Caco-2 (cell line): ENCODE results near the gene HCFC1R1. TPM values are rescaled to one million over a fixed set of nuclear protein-coding genes. Genes with fewer than 3 reads are reported as not detected.

Experiments used
- BruUV-seq: library from RNA; stranded (reverse); fragments of 400-500 nt; replicated peaks from 2 replicates; lab custom pipeline; 2021; lab: Mats Ljungman, UMichigan
- CTCF ChIA-PET: fragments of 300-600 bp; sonication (Branson Sonifier 250); formaldehyde crosslinking; loops from one replicate; lab custom pipeline; 2022; ENCODE audit warnings: antibody characterized with exemption; lab: Charles Lee
- POLR2A ChIA-PET: fragments of 300-600 bp; sonication (Branson Sonifier 250); formaldehyde crosslinking; loops from one replicate; lab custom pipeline; 2022; ENCODE audit warnings: antibody characterized with exemption; lab: Charles Lee
- DNase-seq, 2 experiments: peaks; one replicate each; pipeline versions ENCODE4 v3.0.0 to v3.0.0-alpha.2; 2020 to 2022
- H3K27me3 ChIP-seq: replicated peaks from 2 replicates; pipeline ENCODE4 v1.6.0; 2011; ENCODE audit warnings: low read length; ENCODE audit not compliant: control insufficient read depth, insufficient read depth
- H3K36me3 ChIP-seq: 2 replicates; pipeline ENCODE4 v1.5.1; 2011; ENCODE audit warnings: low read length; ENCODE audit not compliant: control insufficient read depth, insufficient read depth
- H3K4me1 ChIP-seq: fragments of 250-450 bp; sonication (Bioruptor Pico); 2 replicates; pipeline ENCODE4 v1.5.1; 2020; ENCODE audit warnings: mild to moderate bottlenecking
- H3K4me3 ChIP-seq: 2 replicates; pipeline ENCODE4 v1.5.1; 2011; ENCODE audit warnings: low read depth, mild to moderate bottlenecking, control low read depth, low read length
- H3K9me3 ChIP-seq: fragments of 250-450 bp; sonication (Bioruptor Pico); 2 replicates; pipeline ENCODE4 v1.5.1; 2020; ENCODE audit warnings: mild to moderate bottlenecking, moderate library complexity
- H3K27ac Mint-ChIP-seq: one replicate; pipeline ENCODE4 v1.8.0; 2022; ENCODE audit warnings: mixed read lengths; ENCODE audit not compliant: unreplicated experiment
- H3K27me3 Mint-ChIP-seq: one replicate; pipeline ENCODE4 v1.8.0; 2022; ENCODE audit warnings: mixed read lengths; ENCODE audit not compliant: insufficient read depth, unreplicated experiment
- H3K36me3 Mint-ChIP-seq: one replicate; pipeline ENCODE4 v1.8.0; 2022; ENCODE audit warnings: mild to moderate bottlenecking, mixed read lengths; ENCODE audit not compliant: insufficient read depth, unreplicated experiment
- H3K4me1 Mint-ChIP-seq: one replicate; pipeline ENCODE4 v1.8.0; 2022; ENCODE audit warnings: low read depth, mixed read lengths; ENCODE audit not compliant: unreplicated experiment
- H3K4me3 Mint-ChIP-seq: one replicate; pipeline ENCODE4 v1.8.0; 2022; ENCODE audit warnings: mild to moderate bottlenecking, moderate library complexity, mixed read lengths; ENCODE audit not compliant: unreplicated experiment
- H3K9me3 Mint-ChIP-seq: one replicate; pipeline ENCODE4 v1.8.0; 2022; ENCODE audit warnings: mixed read lengths; ENCODE audit not compliant: unreplicated experiment
- CTCF ChIP-seq, 2 experiments: fragments of 200-600 bp in 1 of 2; IDR thresholded peaks; 1 replicate in 1 of 2; 2 replicates in 1 of 2; pipeline versions ENCODE4 v1.5.1 to v1.8.0; 2011 to 2022; ENCODE audit warnings: antibody characterized with exemption in 1 of 2, control low read depth in 1 of 2, inconsistent platforms in 1 of 2, low read depth in 1 of 2, low read length in 1 of 2, mild to moderate bottlenecking in 1 of 2, moderate library complexity in 1 of 2; ENCODE audit not compliant: insufficient read depth in 1 of 2, severe bottlenecking in 1 of 2, unreplicated experiment in 1 of 2
- intact Hi-C: fragments of 100-400 bp; cut with micrococcal nuclease; formaldehyde crosslinking; loops from one replicate; pipeline ENCODE4 v1.10.0; 2022; ENCODE audit not compliant: unreplicated experiment
- total RNA-seq: library from RNA; stranded (reverse); gene quantifications from 2 replicates; pipeline ENCODE4 v1.2.3, GENCODE V29; 2022

HCFC1R1 gene
- total RNA-seq, 1 experiment from 2014 or later = 44.9 TPM

DNA sequence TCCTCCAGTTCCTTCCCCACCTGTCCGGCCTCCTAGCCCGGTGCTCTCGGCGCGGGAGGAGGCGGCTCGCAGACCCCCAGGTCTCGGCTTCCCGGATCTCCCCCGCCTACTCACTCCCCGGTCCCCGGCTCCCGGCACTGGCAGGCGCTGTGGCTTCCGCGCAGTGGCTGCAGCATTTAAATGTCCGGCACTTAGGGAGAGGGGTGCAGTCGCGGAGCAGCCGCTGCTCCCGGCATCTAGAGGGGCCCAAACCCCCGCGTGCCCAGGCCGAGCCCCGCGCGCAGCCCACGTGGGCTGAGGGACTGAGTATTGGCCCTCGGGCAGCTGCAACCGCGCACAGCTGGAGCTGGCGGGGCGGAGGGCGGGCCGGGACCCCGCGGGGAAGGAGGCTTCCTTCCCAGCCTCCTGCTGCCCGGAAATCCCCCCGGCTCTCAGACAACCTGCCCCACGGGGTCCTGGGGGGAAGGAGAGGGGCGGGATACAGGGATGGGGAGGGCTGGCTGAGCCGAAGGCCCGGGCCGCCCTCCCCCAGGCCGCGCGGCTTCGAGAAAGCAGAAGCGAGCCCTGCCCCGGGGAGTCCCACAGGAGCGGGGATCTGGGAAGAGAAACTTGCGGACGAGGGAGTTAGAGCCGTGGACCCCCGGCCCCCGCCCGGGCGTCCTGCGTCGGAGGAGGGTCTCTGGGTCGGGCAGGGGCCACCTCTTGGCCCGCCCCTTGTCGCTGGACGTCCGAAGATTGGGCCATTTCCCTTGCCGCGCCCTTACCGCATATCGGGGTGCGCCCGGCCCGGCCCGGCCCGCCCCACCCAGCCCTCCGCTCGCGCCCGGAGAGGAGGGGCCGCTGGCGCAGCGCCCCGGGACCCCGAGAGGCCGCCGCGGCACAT lies 22.3 kb upstream of the HCFC1R1 start, which contains the start of gene MMP25:
Gene MMP25 (plus strand): TSS at position 804 of the 883 bp plus-strand sequence. CDS start 357 bp downstream, outside the sequence.
- TF ChIP-seq CTCF (IDR thresholded peaks at IDR 0.05; ENCODE audit: insufficient read depth in 1 of 2, low read depth in 1 of 2, low read length in 1 of 2, severe bottlenecking in 1 of 2, unreplicated experiment in 1 of 2) = no peak
- Mint-ChIP-seq H3K27ac (no peak within 1 kb of the TSS), H3K36me3 (no peaks in the 10 kb centered on the region), H3K9me3 (no peaks in the 10 kb centered on the region), H3K27me3 (peaks cover 4% of the 10 kb centered on the region), H3K4me1 (no peaks in the 10 kb centered on the region), H3K4me3 (peak within 1 kb of the TSS; percentile 61)
- Histone ChIP-seq H3K4me3 (peak within 1 kb of the TSS; percentile 45), H3K36me3 (no peaks in the 10 kb centered on the region), H3K9me3 (no peaks in the 10 kb centered on the region), H3K27me3 (no peaks in the 10 kb centered on the region; the same call in 1 of the 2 replicates), H3K4me1 (no peaks in the 10 kb centered on the region)
- ChIA-PET POLR2A (no interaction called here), CTCF (interaction anchor here (1.0 to 2.7 kb wide), 3 partner anchors 12 to 14 kb away, joined by 3 to 18 read pairs (median 4); no protein-coding TSS in a partner anchor)
- BruUV-seq = no TSS peak
- intact Hi-C loops = no loop called here
- DNase-seq = no peak

- Histone ChIP-seq H3K9me3 (no peaks in the 10 kb centered on the region), H3K27me3 (no peaks in the 10 kb centered on the region; the same call in 1 of the 2 replicates), H3K4me1 (no peaks in the 10 kb centered on the region), H3K4me3 (no peak overlapping the region), H3K36me3 (no peaks in the 10 kb centered on the region)
- TF ChIP-seq CTCF (IDR thresholded peaks at IDR 0.05; ENCODE audit: insufficient read depth in 1 of 2, low read depth in 1 of 2, low read length in 1 of 2, severe bottlenecking in 1 of 2, unreplicated experiment in 1 of 2) = no peak
- intact Hi-C loops = no loop called here
- Mint-ChIP-seq H3K4me1 (no peaks in the 10 kb centered on the region), H3K27me3 (peaks cover 4% of the 10 kb centered on the region), H3K9me3 (no peaks in the 10 kb centered on the region), H3K4me3 (peak overlapping the region; percentile 61), H3K36me3 (no peaks in the 10 kb centered on the region), H3K27ac (no peak overlapping the region)
- no peak for DNase-seq
- POLR2A ChIA-PET = no interaction called here
- no TSS peak for BruUV-seq
- CTCF ChIA-PET = interaction anchor here (1.5 kb wide), 1 partner anchor 13 kb away, joined by 4 read pairs; no protein-coding TSS in a partner anchor
These were observed 21.0 kb upstream of the HCFC1R1 start for GRCh38 chr16:3044708-3045107.

- BruUV-seq = no TSS peak
- no peaks in the 10 kb centered on the region for H3K4me1 Mint-ChIP-seq
- Histone ChIP-seq H3K4me1 (no peaks in the 10 kb centered on the region), H3K4me3 (no peak overlapping the region), H3K36me3 (no peaks in the 10 kb centered on the region), H3K27me3 (no peaks in the 10 kb centered on the region; the same call in 1 of the 2 replicates), H3K9me3 (no peaks in the 10 kb centered on the region)
- H3K4me3 Mint-ChIP-seq = no peak overlapping the region
- H3K9me3 Mint-ChIP-seq = no peaks in the 10 kb centered on the region
- no peak for DNase-seq
- ChIA-PET CTCF (interaction anchor here (0.8 to 1.1 kb wide), 3 partner anchors 11 to 16 kb away, joined by 3 to 4 read pairs (median 4); no protein-coding TSS in a partner anchor), POLR2A (interaction anchor here (0.6 kb wide), 1 partner anchor 62 kb away, joined by 3 read pairs; the partner anchor contains the start of gene PKMYT1)
- H3K27ac Mint-ChIP-seq = no peak overlapping the region
- TF ChIP-seq CTCF (IDR thresholded peaks at IDR 0.05; ENCODE audit: insufficient read depth in 1 of 2, low read depth in 1 of 2, low read length in 1 of 2, severe bottlenecking in 1 of 2, unreplicated experiment in 1 of 2) = no peak
- peaks cover 4% of the 10 kb centered on the region for H3K27me3 Mint-ChIP-seq
- intact Hi-C loops = no loop called here
- H3K36me3 Mint-ChIP-seq = no peaks in the 10 kb centered on the region
These were observed 18.6 kb upstream of the HCFC1R1 start for GRCh38 chr16:3042376-3042775.
